ENCODE data around the gene GPRIN3.

The GPRIN3 gene

DNA sequence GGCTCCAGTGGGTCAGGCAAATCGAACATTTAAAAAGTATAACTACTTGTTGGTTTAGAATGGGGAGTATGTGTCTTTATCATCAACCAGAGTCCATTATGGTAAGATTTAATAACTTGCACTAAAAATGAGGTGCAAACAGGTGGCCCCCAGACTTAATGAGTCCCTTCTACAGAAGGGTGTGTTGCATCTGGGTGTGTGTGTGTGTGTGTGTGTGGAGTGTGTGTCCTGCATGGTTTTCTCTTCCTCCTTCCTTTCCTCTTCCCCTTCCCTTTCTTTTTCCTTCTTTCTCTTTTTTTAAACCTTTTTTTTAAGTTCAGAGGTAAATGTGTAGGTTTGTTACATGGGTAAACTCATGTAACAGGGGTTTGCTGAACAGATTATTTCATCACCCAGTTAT is 53.7 kb downstream of the GPRIN3 start:
- Histone ChIP-seq H3K9me3 (ENCODE audit: severe bottlenecking) (no peaks in the 10 kb centered on the region), H3K27ac (ENCODE audit: poor library complexity, severe bottlenecking) (no peak overlapping the region), H3K4me3 (ENCODE audit: severe bottlenecking) (no peak overlapping the region), H3K27me3 (ENCODE audit: insufficient read depth, poor library complexity, severe bottlenecking) (no peaks in the 10 kb centered on the region), H3K36me3 (ENCODE audit: low read depth) (no peaks in the 10 kb centered on the region), H3K4me1 (ENCODE audit: insufficient read depth, poor library complexity, severe bottlenecking) (no peaks in the 10 kb centered on the region)
- DNase-seq (ENCODE audit: low spot score) (no peak), ATAC-seq (ENCODE audit: low read depth) (no peak)
- no peak for TF ChIP-seq CTCF (IDR thresholded peaks at IDR 0.05; ENCODE audit: poor library complexity, severe bottlenecking)

- H3K4me1 ChIP-seq (ENCODE audit: insufficient read depth, poor library complexity, severe bottlenecking), result no peaks in the 10 kb centered on the region
- H3K36me3 ChIP-seq (ENCODE audit: low read depth), result no peaks in the 10 kb centered on the region
- no peaks in the 10 kb centered on the region for H3K9me3 ChIP-seq (ENCODE audit: severe bottlenecking)
- H3K27me3 ChIP-seq (ENCODE audit: insufficient read depth, poor library complexity, severe bottlenecking), result no peaks in the 10 kb centered on the region
- TF ChIP-seq CTCF (IDR thresholded peaks at IDR 0.05; ENCODE audit: poor library complexity, severe bottlenecking), result no peak
- ATAC-seq (ENCODE audit: low read depth) (no peak), DNase-seq (ENCODE audit: low spot score) (no peak)
- H3K4me3 ChIP-seq (ENCODE audit: severe bottlenecking), result no peak overlapping the region
- no peak overlapping the region for H3K27ac ChIP-seq (ENCODE audit: poor library complexity, severe bottlenecking)
Measured at GRCh38 chr4:89253311-89253710, 54.3 kb downstream of the GPRIN3 start.

GRCh38 chr4:89251396-89251795 is 56.2 kb downstream of the GPRIN3 start:
- Histone ChIP-seq H3K4me3 (ENCODE audit: severe bottlenecking) (no peak overlapping the region), H3K36me3 (ENCODE audit: low read depth) (no peaks in the 10 kb centered on the region), H3K27me3 (ENCODE audit: insufficient read depth, poor library complexity, severe bottlenecking) (no peaks in the 10 kb centered on the region), H3K27ac (ENCODE audit: poor library complexity, severe bottlenecking) (no peak overlapping the region), H3K9me3 (ENCODE audit: severe bottlenecking) (no peaks in the 10 kb centered on the region), H3K4me1 (ENCODE audit: insufficient read depth, poor library complexity, severe bottlenecking) (no peaks in the 10 kb centered on the region)
- no peak for TF ChIP-seq CTCF (IDR thresholded peaks at IDR 0.05; ENCODE audit: poor library complexity, severe bottlenecking)
- ATAC-seq (ENCODE audit: low read depth), result no peak
- no peak for DNase-seq (ENCODE audit: low spot score)

DNA sequence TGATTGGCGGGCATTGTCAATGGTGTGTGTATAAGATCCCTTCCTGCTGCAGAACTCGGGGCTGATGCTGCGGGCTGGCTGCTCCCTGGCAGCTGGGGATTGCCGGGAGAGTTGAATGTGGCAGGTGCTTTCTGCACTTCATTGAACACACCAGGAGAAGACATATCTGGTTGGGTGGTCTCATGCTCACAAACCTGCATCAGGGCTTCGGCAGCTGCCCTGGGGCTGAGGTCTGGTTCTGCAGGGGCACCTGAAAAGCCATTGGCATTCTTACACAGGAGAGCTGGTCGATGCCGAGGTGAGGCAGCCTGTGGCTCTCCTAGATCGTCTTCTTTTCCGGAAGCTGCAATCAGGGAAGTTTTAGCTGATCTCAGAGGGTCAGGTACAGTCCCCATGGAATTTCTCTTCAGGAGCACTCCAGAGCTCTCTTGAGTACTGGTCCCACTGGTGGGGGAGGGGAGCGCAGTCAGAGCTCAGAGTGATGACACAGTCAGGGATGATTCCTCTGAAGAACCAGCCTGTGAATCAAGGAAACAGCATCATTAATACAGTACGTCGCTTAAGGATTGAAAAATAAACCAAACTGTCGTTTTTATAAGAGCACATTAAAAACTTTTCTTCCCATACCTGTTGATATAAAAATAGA is 57.8 kb downstream of the GPRIN3 start:
- ATAC-seq (ENCODE audit: low read depth) (no peak), DNase-seq (ENCODE audit: low spot score) (no peak)
- Histone ChIP-seq H3K9me3 (ENCODE audit: severe bottlenecking) (no peaks in the 10 kb centered on the region), H3K4me3 (ENCODE audit: severe bottlenecking) (no peak overlapping the region), H3K27ac (ENCODE audit: poor library complexity, severe bottlenecking) (no peak overlapping the region), H3K27me3 (ENCODE audit: insufficient read depth, poor library complexity, severe bottlenecking) (no peaks in the 10 kb centered on the region), H3K4me1 (ENCODE audit: insufficient read depth, poor library complexity, severe bottlenecking) (no peaks in the 10 kb centered on the region), H3K36me3 (ENCODE audit: low read depth) (no peaks in the 10 kb centered on the region)
- TF ChIP-seq CTCF (IDR thresholded peaks at IDR 0.05; ENCODE audit: poor library complexity, severe bottlenecking), result no peak

GRCh38 chr4:89249313-89249712 is 58.3 kb downstream of the GPRIN3 start:
- H3K27me3 ChIP-seq (ENCODE audit: insufficient read depth, poor library complexity, severe bottlenecking), result no peaks in the 10 kb centered on the region
- peak overlapping the region; percentile 14 for H3K4me3 ChIP-seq (ENCODE audit: severe bottlenecking)
- no peaks in the 10 kb centered on the region for H3K36me3 ChIP-seq (ENCODE audit: low read depth)
- no peaks in the 10 kb centered on the region for H3K4me1 ChIP-seq (ENCODE audit: insufficient read depth, poor library complexity, severe bottlenecking)
- DNase-seq (ENCODE audit: low spot score) (no peak), ATAC-seq (ENCODE audit: low read depth) (no peak)
- H3K27ac ChIP-seq (ENCODE audit: poor library complexity, severe bottlenecking), result no peak overlapping the region
- H3K9me3 ChIP-seq (ENCODE audit: severe bottlenecking), result no peaks in the 10 kb centered on the region
- no peak for TF ChIP-seq CTCF (IDR thresholded peaks at IDR 0.05; ENCODE audit: poor library complexity, severe bottlenecking)

Measured in RWPE2 (cell line).